ENCODE results near the gene RIMBP2. TPM values are rescaled to one million over a fixed set of nuclear protein-coding genes. Genes with fewer than 3 reads are reported as not detected.

RIMBP2 gene
- total and polyA plus RNA-seq, 2 experiments from 2014 or later, result 0.31 to 0.37 TPM

- no peaks in the 10 kb centered on the region for H3K36me3 ChIP-seq (ENCODE audit: insufficient read depth)
- no peak overlapping the region for H2AFZ ChIP-seq
- DNase-seq (ENCODE audit: low spot score) (no peak), ATAC-seq (no peak)
- H3K27me3 ChIP-seq (ENCODE audit: insufficient read depth), result no peaks in the 10 kb centered on the region
- Mint-ChIP-seq H3K4me1 (no peaks in the 10 kb centered on the region), H3K27me3 (ENCODE audit: insufficient read depth, low read depth, poor library complexity) (no peaks in the 10 kb centered on the region), H3K27ac (no peak overlapping the region), H3K36me3 (ENCODE audit: low read depth) (peaks cover 17% of the 10 kb centered on the region; the same call in 2 of the 3 replicates), H3K9me3 (peaks cover 96% of the 10 kb centered on the region), H3K4me3 (no peak overlapping the region)
- H3K4me1 ChIP-seq (ENCODE audit: insufficient read depth), result no peaks in the 10 kb centered on the region
- H3K79me2 ChIP-seq (replicated peaks; ENCODE audit: insufficient read depth), result no peaks in the 10 kb centered on the region
- no peak overlapping the region for H3K27ac ChIP-seq (ENCODE audit: low read depth)
- no peaks in the 10 kb centered on the region for H4K20me1 ChIP-seq (replicated peaks; ENCODE audit: insufficient read depth)
- no peaks in the 10 kb centered on the region for H3K9me2 ChIP-seq (ENCODE audit: insufficient read depth)
- TF ChIP-seq ZNF114 (CRISPR knock-in tag; IDR thresholded peaks at IDR 0.05) (no peak), REST (IDR thresholded peaks at IDR 0.05; ENCODE audit: unreplicated experiment) (no peak), ZNF331 (CRISPR knock-in tag; IDR thresholded peaks at IDR 0.05; ENCODE audit: low read depth) (no peak), STAT1 (IDR thresholded peaks at IDR 0.05; ENCODE audit: unreplicated experiment) (no peak), EZH2 (IDR thresholded peaks at IDR 0.05; ENCODE audit: low read depth, unreplicated experiment) (no peak), ETS1 (IDR thresholded peaks at IDR 0.05) (no peak), CREB1 (CRISPR knock-in tag; IDR thresholded peaks at IDR 0.05; ENCODE audit: low read depth) (no peak), EZH2phosphoT487 (IDR thresholded peaks at IDR 0.05; ENCODE audit: unreplicated experiment) (no peak), JUNB (IDR thresholded peaks at IDR 0.05; ENCODE audit: unreplicated experiment) (no peak), CTCF (conservative IDR thresholded peaks at IDR 0.05; ENCODE audit: low read depth in 2 of 2) (no peak), POLR2AphosphoS5 (IDR thresholded peaks at IDR 0.05; ENCODE audit: low read depth) (no peak), NANOG (IDR thresholded peaks at IDR 0.05; ENCODE audit: borderline replicate concordance) (no peak), ZNF462 (CRISPR knock-in tag; IDR thresholded peaks at IDR 0.05) (no peak)
- no peak overlapping the region for H3K4me3 ChIP-seq
- no peaks in the 10 kb centered on the region for H3F3A ChIP-seq (replicated peaks; ENCODE audit: low read depth)
- no peak overlapping the region for H3K4me2 ChIP-seq
These were observed 158.0 kb downstream of the RIMBP2 start for GRCh38 chr12:130557886-130558765.
